G401.6 (cell line): Measurements from ENCODE around the gene COL6A1.
"Not testable (repeated sequence)": the region's sequence is repeated elsewhere in the genome, so short reads cannot be mapped to it uniquely, and the experiment has no call there.

Experiments
- FAIRE-seq: peaks from 2 replicates; lab custom pipeline; 2012; peaks lifted over from hg19 to GRCh38; lab: Jason Lieb, UNC

Gene COL6A1

GRCh38 chr21:46028573-46029091, 47.1 kb downstream of the COL6A1 start:
- FAIRE-seq: no peak

GRCh38 chr21:46029186-46029924, 47.8 kb downstream of the COL6A1 start:
- no peak for FAIRE-seq

- no peak for FAIRE-seq
Observed at GRCh38 chr21:46031484-46031883, 49.9 kb downstream of the COL6A1 start.

GRCh38 chr21:46032100-46032499, 50.5 kb downstream of the COL6A1 start:
- FAIRE-seq: no peak

- no peak for FAIRE-seq
Observed at GRCh38 chr21:46033410-46034400, 52.1 kb downstream of the COL6A1 start.

GRCh38 chr21:46035809-46036695, 54.5 kb downstream of the COL6A1 start:
- no peak for FAIRE-seq

GRCh38 chr21:46036696-46037330, 55.2 kb downstream of the COL6A1 start:
- FAIRE-seq: no peak

- no peak for FAIRE-seq
Observed at GRCh38 chr21:46037331-46038325, 56.1 kb downstream of the COL6A1 start.

GRCh38 chr21:46038341-46038829, 56.8 kb downstream of the COL6A1 start:
- FAIRE-seq: no peak

- FAIRE-seq: no peak
Observed at GRCh38 chr21:46038871-46039397, 57.4 kb downstream of the COL6A1 start.

GRCh38 chr21:46039891-46040660, 58.5 kb downstream of the COL6A1 start:
- FAIRE-seq: no peak

- no peak for FAIRE-seq
Observed at GRCh38 chr21:46040707-46041106, 59.1 kb downstream of the COL6A1 start.

GRCh38 chr21:46041183-46041582, 59.6 kb downstream of the COL6A1 start:
- FAIRE-seq: no peak

- no peak for FAIRE-seq
Observed at GRCh38 chr21:46045154-46045553, 63.6 kb downstream of the COL6A1 start.

- no peak for FAIRE-seq
Observed at GRCh38 chr21:46046471-46046870, 64.9 kb downstream of the COL6A1 start.

- not testable (repeated sequence) for FAIRE-seq
Observed at GRCh38 chr21:46046906-46047305, 65.3 kb downstream of the COL6A1 start.

GRCh38 chr21:46048926-46049889, 67.6 kb downstream of the COL6A1 start:
- no peak for FAIRE-seq
